ENCODE results near the gene KCNE3.

KCNE3 gene

GRCh38 chr11:74412733-74413359 is 54.5 kb downstream of the KCNE3 start:
- no peak for TF ChIP-seq EZH2 (IDR thresholded peaks at IDR 0.05; ENCODE audit: borderline replicate concordance, low read length)
- TF ChIP-seq CTCF (IDR thresholded peaks at IDR 0.05; ENCODE audit: low read length) = no peak
- no peak overlapping the region for H2AFZ ChIP-seq (ENCODE audit: low read length)

DNA sequence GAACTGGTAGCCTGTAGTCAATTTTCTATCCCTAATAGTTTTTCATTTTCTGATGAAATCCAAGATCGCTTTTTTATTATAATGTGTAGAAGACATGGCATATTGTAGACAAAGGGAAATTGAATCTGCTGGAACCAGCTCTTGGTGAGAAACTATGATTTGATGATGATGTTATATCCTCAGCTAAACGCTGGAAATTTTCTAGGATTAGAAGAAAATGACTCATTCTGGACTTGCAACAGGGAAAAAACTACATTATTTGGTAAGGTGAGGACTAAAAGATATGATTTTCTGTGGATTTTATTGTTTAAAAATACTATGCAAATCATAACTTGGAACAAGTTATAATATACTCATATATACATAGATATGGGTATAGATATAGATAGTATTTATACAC is 55.0 kb downstream of the KCNE3 start:
- no peak overlapping the region for H3K4me3 ChIP-seq (ENCODE audit: low read depth, low read length, poor library complexity, severe bottlenecking)
- H3K36me3 ChIP-seq (ENCODE audit: insufficient read depth, low read length) = no peaks in the 10 kb centered on the region

More at GRCh38 chr11:74412733-74413359, 54.5 kb downstream of the KCNE3 start:
- Histone ChIP-seq H3F3A (ENCODE audit: insufficient read depth, low read length) (no peaks in the 10 kb centered on the region; the same call in 1 of the 2 replicates), H3K9ac (ENCODE audit: low read length) (no peak overlapping the region), H3K36me3 (ENCODE audit: insufficient read depth, low read length) (no peaks in the 10 kb centered on the region), H3K79me2 (ENCODE audit: insufficient read depth, low read length) (no peaks in the 10 kb centered on the region), H4K20me1 (ENCODE audit: insufficient read depth, low read length) (no peaks in the 10 kb centered on the region), H3K27me3 (ENCODE audit: insufficient read depth, low read length) (no peaks in the 10 kb centered on the region), H3K9me3 (ENCODE audit: low read length) (no peaks in the 10 kb centered on the region), H3K4me2 (ENCODE audit: low read length) (no peak overlapping the region), H3K9me2 (ENCODE audit: low read depth, low read length) (no peaks in the 10 kb centered on the region), H3K4me1 (ENCODE audit: insufficient read depth, low read length, severe bottlenecking) (no peaks in the 10 kb centered on the region), H3K27ac (ENCODE audit: low read depth, low read length, poor library complexity, severe bottlenecking) (no peak overlapping the region), H3K4me3 (ENCODE audit: low read depth, low read length, poor library complexity, severe bottlenecking) (no peak overlapping the region)

GRCh38 chr11:74409633-74410032 is 57.7 kb downstream of the KCNE3 start:
- Histone ChIP-seq H3K27ac (ENCODE audit: low read depth, low read length, poor library complexity, severe bottlenecking) (no peak overlapping the region), H3K4me1 (ENCODE audit: insufficient read depth, low read length, severe bottlenecking) (no peaks in the 10 kb centered on the region), H3F3A (ENCODE audit: insufficient read depth, low read length) (no peaks in the 10 kb centered on the region; the same call in 1 of the 2 replicates), H3K27me3 (ENCODE audit: insufficient read depth, low read length) (no peaks in the 10 kb centered on the region), H4K20me1 (ENCODE audit: insufficient read depth, low read length) (no peaks in the 10 kb centered on the region), H3K4me3 (ENCODE audit: low read depth, low read length, poor library complexity, severe bottlenecking) (no peak overlapping the region), H3K36me3 (ENCODE audit: insufficient read depth, low read length) (no peaks in the 10 kb centered on the region), H3K4me2 (ENCODE audit: low read length) (no peak overlapping the region), H3K9ac (ENCODE audit: low read length) (no peak overlapping the region), H3K9me3 (ENCODE audit: low read length) (no peaks in the 10 kb centered on the region), H3K9me2 (ENCODE audit: low read depth, low read length) (no peaks in the 10 kb centered on the region), H3K79me2 (ENCODE audit: insufficient read depth, low read length) (no peaks in the 10 kb centered on the region), H2AFZ (ENCODE audit: low read length) (no peak overlapping the region)
- TF ChIP-seq EZH2 (IDR thresholded peaks at IDR 0.05; ENCODE audit: borderline replicate concordance, low read length) = no peak
- no peak for TF ChIP-seq CTCF (IDR thresholded peaks at IDR 0.05; ENCODE audit: low read length)

More for the DNA sequence above, 55.0 kb downstream of the KCNE3 start:
- no peaks in the 10 kb centered on the region for H4K20me1 ChIP-seq (ENCODE audit: insufficient read depth, low read length)
- no peaks in the 10 kb centered on the region for H3K9me3 ChIP-seq (ENCODE audit: low read length)
- H3K9me2 ChIP-seq (ENCODE audit: low read depth, low read length) = no peaks in the 10 kb centered on the region
- no peaks in the 10 kb centered on the region for H3K4me1 ChIP-seq (ENCODE audit: insufficient read depth, low read length, severe bottlenecking)
- no peaks in the 10 kb centered on the region for H3K79me2 ChIP-seq (ENCODE audit: insufficient read depth, low read length)
- H3K4me2 ChIP-seq (ENCODE audit: low read length) = no peak overlapping the region
- H3K9ac ChIP-seq (ENCODE audit: low read length) = no peak overlapping the region
- H3F3A ChIP-seq (ENCODE audit: insufficient read depth, low read length) = no peaks in the 10 kb centered on the region; the same call in 1 of the 2 replicates
- H3K27ac ChIP-seq (ENCODE audit: low read depth, low read length, poor library complexity, severe bottlenecking) = no peak overlapping the region
- TF ChIP-seq CTCF (IDR thresholded peaks at IDR 0.05; ENCODE audit: low read length) (no peak), EZH2 (IDR thresholded peaks at IDR 0.05; ENCODE audit: borderline replicate concordance, low read length) (no peak)
- no peak overlapping the region for H2AFZ ChIP-seq (ENCODE audit: low read length)
- H3K27me3 ChIP-seq (ENCODE audit: insufficient read depth, low read length) = no peaks in the 10 kb centered on the region
